ENCODE results near the gene NKAIN2. TPM values are rescaled to one million over a fixed set of nuclear protein-coding genes. Genes with fewer than 3 reads are reported as not detected.

The NKAIN2 gene
- polyA plus RNA-seq, 1 of the 3 experiments (the other 2 are of a cell fraction) = not detected

GRCh38 chr6:123895806-123896205 lies 92.1 kb downstream of the NKAIN2 start (continued):
- TF ChIP-seq CTCF (IDR thresholded peaks at IDR 0.05) (no peak), MXI1 (IDR thresholded peaks at IDR 0.05; ENCODE audit: low read depth, low read length) (no peak), RFX5 (IDR thresholded peaks at IDR 0.05; ENCODE audit: low read length) (no peak), GATA2 (CRISPR knock-in tag; IDR thresholded peaks at IDR 0.05) (no peak), MAX (IDR thresholded peaks at IDR 0.05; ENCODE audit: low read depth) (no peak), GABPA (IDR thresholded peaks at IDR 0.05; ENCODE audit: low read depth) (no peak), SMC3 (IDR thresholded peaks at IDR 0.05; ENCODE audit: low read depth, low read length) (no peak), FOXM1 (IDR thresholded peaks at IDR 0.05; ENCODE audit: low read depth) (no peak), NFIC (IDR thresholded peaks at IDR 0.05; ENCODE audit: borderline replicate concordance) (no peak), USF2 (IDR thresholded peaks at IDR 0.05; ENCODE audit: borderline replicate concordance, low read depth, low read length) (no peak), PBX3 (IDR thresholded peaks at IDR 0.05) (no peak)

GRCh38 chr6:123896869-123897268 lies 93.2 kb downstream of the NKAIN2 start:
- Histone ChIP-seq H3K4me1 (ENCODE audit: control insufficient read depth in 1 of 2, insufficient read depth in 2 of 2, low read depth in 1 of 2, low read length in 1 of 2) (no peaks in the 10 kb centered on the region), H3K9me2 (no peaks in the 10 kb centered on the region), H3F3A (replicated peaks; ENCODE audit: insufficient read depth) (no peaks in the 10 kb centered on the region), H3K9ac (no peak overlapping the region), H3K27me3 (ENCODE audit: insufficient read depth) (no peaks in the 10 kb centered on the region), H3K79me2 (ENCODE audit: insufficient read depth) (no peaks in the 10 kb centered on the region), H4K20me1 (ENCODE audit: insufficient read depth) (no peaks in the 10 kb centered on the region), H3K4me2 (no peak overlapping the region), H3K27ac (ENCODE audit: low read depth in 2 of 2, low read length in 1 of 2) (no peak overlapping the region), H2AFZ (ENCODE audit: low read depth) (no peak overlapping the region), H3K36me3 (replicated peaks in 1 of 2; ENCODE audit: control insufficient read depth in 1 of 2, insufficient read depth in 2 of 2, low read length in 1 of 2) (no peaks in the 10 kb centered on the region), H3K9me3 (no peaks in the 10 kb centered on the region), H3K4me3 (ENCODE audit: low read depth in 2 of 2, low read length in 1 of 2) (no peak overlapping the region)
- CTCF ChIA-PET = no interaction called here
- TF ChIP-seq ELF1 (IDR thresholded peaks at IDR 0.05) = no peak
- no peak for TF ChIP-seq MAX (IDR thresholded peaks at IDR 0.05; ENCODE audit: low read depth)
- TF ChIP-seq SMC3 (IDR thresholded peaks at IDR 0.05; ENCODE audit: low read depth, low read length) = no peak
- TF ChIP-seq FOXM1 (IDR thresholded peaks at IDR 0.05; ENCODE audit: low read depth) = no peak
- no peak for TF ChIP-seq TEAD4 (IDR thresholded peaks at IDR 0.05; ENCODE audit: borderline replicate concordance, insufficient read depth)
- TF ChIP-seq SIN3A (IDR thresholded peaks at IDR 0.05; ENCODE audit: borderline replicate concordance, low read depth, low read length) = no peak
- no peak for TF ChIP-seq GABPA (IDR thresholded peaks at IDR 0.05; ENCODE audit: low read depth)
- TF ChIP-seq MEF2A (IDR thresholded peaks at IDR 0.05; ENCODE audit: borderline replicate concordance, low read depth) = no peak
- no peak for TF ChIP-seq FOXJ3 (CRISPR knock-in tag; IDR thresholded peaks at IDR 0.05)
- TF ChIP-seq CHD2 (IDR thresholded peaks at IDR 0.05; ENCODE audit: low read length, partially characterized antibody) = no peak
- TF ChIP-seq RAD21 (IDR thresholded peaks at IDR 0.05; ENCODE audit: low read length) = no peak
- no peak for TF ChIP-seq GATA2 (CRISPR knock-in tag; IDR thresholded peaks at IDR 0.05)
- TF ChIP-seq NRF1 (IDR thresholded peaks at IDR 0.05; ENCODE audit: low read depth, low read length) = no peak
- no peak for TF ChIP-seq REST (IDR thresholded peaks at IDR 0.05; ENCODE audit: low read depth, low read length)
- no peak for TF ChIP-seq TCF12 (IDR thresholded peaks at IDR 0.05)
- no peak for TF ChIP-seq EZH2phosphoT487 (IDR thresholded peaks at IDR 0.05; ENCODE audit: borderline replicate concordance, low read depth)
- no peak for TF ChIP-seq EP300 (IDR thresholded peaks at IDR 0.05; ENCODE audit: borderline replicate concordance in 1 of 2, low read depth in 1 of 2, low read length in 1 of 2)
- POLR2A ChIA-PET = no interaction called here
- DNase-seq = no peak

Measured in SK-N-SH (cell line).